ENCODE results near the gene PUSL1. TPM values are rescaled to one million over a fixed set of nuclear protein-coding genes. Genes with fewer than 3 reads are reported as not detected.

The PUSL1 gene
- total RNA-seq, 1 experiment from 2014 or later: 31.3 TPM

GRCh38 chr1:1336931-1337792 lies 28.8 kb downstream of the PUSL1 start:
- no peaks in the 10 kb centered on the region for H3K9me3 ChIP-seq (ENCODE audit: low read depth, low read length, poor library complexity, severe bottlenecking)
- intact Hi-C loops (cut with micrococcal nuclease; ENCODE audit: unreplicated experiment): no loop called here
- peaks cover 9% of the 10 kb centered on the region for H3K36me3 ChIP-seq (ENCODE audit: insufficient read depth, low read length, poor library complexity, severe bottlenecking)
- no peak overlapping the region for H3K27ac ChIP-seq (ENCODE audit: low read depth, low read length, poor library complexity, severe bottlenecking)
- POLR2A ChIA-PET (ENCODE audit: low non-redundant PET): no interaction called here
- CTCF ChIA-PET: no interaction called here
- H3K4me1 ChIP-seq (ENCODE audit: insufficient read depth, low read length, poor library complexity, severe bottlenecking): no peaks in the 10 kb centered on the region
- H3K4me3 ChIP-seq (ENCODE audit: low read depth, low read length, poor library complexity, severe bottlenecking): no peak overlapping the region
- DNase-seq (ENCODE audit: low spot score): no peak
- H3K27me3 ChIP-seq (replicated peaks; ENCODE audit: insufficient read depth, low read depth, low read length, poor library complexity): no peaks in the 10 kb centered on the region
- TF ChIP-seq CTCF (conservative IDR thresholded peaks at IDR 0.05; ENCODE audit: low read depth, low read length) (no peak), EZH2 (IDR thresholded peaks at IDR 0.05; ENCODE audit: borderline replicate concordance, low read depth, low read length, poor library complexity, severe bottlenecking) (no peak)
- BruUV-seq (replicated peaks): no TSS peak

- Histone ChIP-seq H3K27ac (ENCODE audit: low read depth, low read length, poor library complexity, severe bottlenecking) (no peak overlapping the region), H3K4me1 (ENCODE audit: insufficient read depth, low read length, poor library complexity, severe bottlenecking) (no peaks in the 10 kb centered on the region), H3K9me3 (ENCODE audit: low read depth, low read length, poor library complexity, severe bottlenecking) (no peaks in the 10 kb centered on the region), H3K36me3 (ENCODE audit: insufficient read depth, low read length, poor library complexity, severe bottlenecking) (peaks cover 9% of the 10 kb centered on the region), H3K4me3 (ENCODE audit: low read depth, low read length, poor library complexity, severe bottlenecking) (no peak overlapping the region), H3K27me3 (replicated peaks; ENCODE audit: insufficient read depth, low read depth, low read length, poor library complexity) (no peaks in the 10 kb centered on the region)
- no TSS peak for BruUV-seq (replicated peaks)
- TF ChIP-seq EZH2 (IDR thresholded peaks at IDR 0.05; ENCODE audit: borderline replicate concordance, low read depth, low read length, poor library complexity, severe bottlenecking) (no peak), CTCF (conservative IDR thresholded peaks at IDR 0.05; ENCODE audit: low read depth, low read length) (no peak)
- no peak for DNase-seq (ENCODE audit: low spot score)
- intact Hi-C loops (cut with micrococcal nuclease; ENCODE audit: unreplicated experiment): no loop called here
- ChIA-PET CTCF (no interaction called here), POLR2A (ENCODE audit: low non-redundant PET) (no interaction called here)
Measured at GRCh38 chr1:1337793-1338147, 29.4 kb downstream of the PUSL1 start.

- ChIA-PET CTCF (no interaction called here), POLR2A (ENCODE audit: low non-redundant PET) (no interaction called here)
- no TSS peak for BruUV-seq (replicated peaks)
- no peak for DNase-seq (ENCODE audit: low spot score)
- no peak overlapping the region for H3K27ac ChIP-seq (ENCODE audit: low read depth, low read length, poor library complexity, severe bottlenecking)
- H3K4me3 ChIP-seq (ENCODE audit: low read depth, low read length, poor library complexity, severe bottlenecking): no peak overlapping the region
- no peaks in the 10 kb centered on the region for H3K9me3 ChIP-seq (ENCODE audit: low read depth, low read length, poor library complexity, severe bottlenecking)
- H3K27me3 ChIP-seq (replicated peaks; ENCODE audit: insufficient read depth, low read depth, low read length, poor library complexity): no peaks in the 10 kb centered on the region
- peaks cover 9% of the 10 kb centered on the region for H3K36me3 ChIP-seq (ENCODE audit: insufficient read depth, low read length, poor library complexity, severe bottlenecking)
- no peaks in the 10 kb centered on the region for H3K4me1 ChIP-seq (ENCODE audit: insufficient read depth, low read length, poor library complexity, severe bottlenecking)
- TF ChIP-seq CTCF (conservative IDR thresholded peaks at IDR 0.05; ENCODE audit: low read depth, low read length) (no peak), EZH2 (IDR thresholded peaks at IDR 0.05; ENCODE audit: borderline replicate concordance, low read depth, low read length, poor library complexity, severe bottlenecking) (no peak)
- intact Hi-C loops (cut with micrococcal nuclease; ENCODE audit: unreplicated experiment): no loop called here
Measured at GRCh38 chr1:1338278-1338677, 29.9 kb downstream of the PUSL1 start.
